AG20443 (cell line): ENCODE measurements around the gene PLA2G2A.

ENCODE experiments used
- DNase-seq: peaks from one replicate; pipeline ENCODE4 v3.0.0; 2012; ENCODE audit warnings: low spot score, mixed read lengths

PLA2G2A gene

DNA sequence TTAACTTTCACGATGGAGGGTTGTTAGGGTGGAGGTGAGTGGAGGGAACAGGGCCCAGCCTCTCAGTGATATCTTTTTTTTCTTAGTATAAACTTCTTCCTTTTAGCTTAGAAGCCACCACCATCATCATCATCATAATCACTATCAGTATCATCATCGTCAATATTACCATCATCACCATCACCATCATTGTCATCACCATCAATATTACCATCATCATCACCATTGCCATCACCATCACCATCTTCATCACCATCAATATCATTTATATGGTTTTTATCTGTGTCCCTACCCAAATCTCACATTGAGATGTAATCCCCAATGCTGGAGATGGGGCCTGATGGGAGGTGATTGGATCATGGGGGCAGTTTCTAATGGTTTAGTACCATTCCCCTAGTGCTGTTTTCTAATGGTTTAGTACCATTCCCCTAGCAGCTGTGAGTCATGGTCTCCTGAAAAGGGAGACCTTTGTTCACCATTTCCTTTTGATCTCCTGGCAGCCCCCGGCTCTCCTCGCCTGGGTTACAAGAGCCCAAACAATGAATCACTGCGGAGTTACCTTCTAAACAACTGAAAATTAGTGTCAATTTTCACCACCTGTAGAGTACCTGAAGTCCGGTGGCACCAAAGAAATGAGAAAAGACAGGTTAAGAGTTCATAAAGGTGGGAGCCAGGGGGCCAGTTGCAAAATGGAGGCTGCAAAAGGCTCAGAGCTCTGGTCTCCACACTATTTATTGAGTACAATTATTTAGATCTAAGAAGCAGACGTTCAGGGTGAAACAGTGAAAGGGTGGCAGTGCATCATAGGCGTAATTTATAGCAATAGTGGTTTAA is 52.9 kb downstream of the PLA2G2A start:
- DNase-seq = no peak
